HCT116 (cell line): ENCODE measurements around the gene UCP1. TPM values are rescaled to one million over a fixed set of nuclear protein-coding genes. Genes with fewer than 3 reads are reported as not detected.

Experiments
- ATAC-seq: fragments of 200-7000 bp; cut with Tn5 transposase; 2 replicates; pipeline ENCODE4 v1.9.1; 2020; ENCODE audit warnings: mild to moderate bottlenecking, moderate library complexity
- BruUV-seq: library from RNA; stranded (reverse); fragments of 400-500 nt; replicated peaks from 2 replicates; lab custom pipeline; 2021; lab: Mats Ljungman, UMichigan
- CTCF ChIA-PET: fragments of 300-600 bp; sonication (Branson Sonifier 250); formaldehyde crosslinking; loops from one replicate; lab custom pipeline; 2021; ENCODE audit warnings: antibody characterized with exemption; lab: Charles Lee
- POLR2A ChIA-PET: fragments of 300-600, 350-600 bp; sonication (Branson Sonifier 250); formaldehyde crosslinking; loops from one replicate; lab custom pipeline; 2021; ENCODE audit warnings: antibody characterized with exemption; lab: Charles Lee
- RAD21 ChIA-PET, 2 experiments: fragments of 300-600 bp; sonication (Branson Sonifier 250); formaldehyde crosslinking; loops; one replicate each; lab custom pipeline; 2023; ENCODE audit warnings: low total read pairs in 2 of 2; ENCODE audit not compliant: uncharacterized antibody in 2 of 2, unreplicated experiment in 2 of 2, low non-redundant PET in 1 of 2; lab: Charles Lee
- DNase-seq: peaks from one replicate; pipeline ENCODE4 v3.0.0-alpha.2; 2010; ENCODE audit warnings: low read depth, low spot score
- H2AFZ ChIP-seq: fragments of 200-600 bp; shearing (Covaris generic), sonication (generic); 2 replicates; pipeline ENCODE4 v1.6.1; 2017; ENCODE audit warnings: low read depth, mixed run types, mixed read lengths, antibody characterized with exemption, low read length; ENCODE audit not compliant: poor library complexity, severe bottlenecking
- H3K27ac ChIP-seq: 2 replicates; pipeline ENCODE4 v1.5.1; 2012; ENCODE audit warnings: low read depth, low read length
- H3K27me3 ChIP-seq: fragments of 200-600 bp; sonication (generic); 2 replicates; pipeline ENCODE4 v1.6.1; 2016; ENCODE audit warnings: mixed run types, low read length, mixed read lengths; ENCODE audit not compliant: insufficient read depth
- H3K36me3 ChIP-seq, 2 experiments: fragments of 200-500 bp in 1 of 2; fragments of 200-600 bp in 1 of 2; sonication (Bioruptor generic) in 1 of 2; sonication (generic) in 1 of 2; 2 replicates each; pipeline versions ENCODE4 v1.5.1 to v1.6.1; 2014 to 2016; ENCODE audit warnings: low read length in 2 of 2, inconsistent platforms in 1 of 2, mixed read lengths in 1 of 2, mixed run types in 1 of 2; ENCODE audit not compliant: insufficient read depth in 2 of 2, control insufficient read depth in 1 of 2
- H3K4me1 ChIP-seq, 2 experiments: fragments of 200-600 bp in 1 of 2; sonication (generic) in 1 of 2; 2 replicates each; pipeline versions ENCODE4 v1.5.1 to v1.6.1; 2012 to 2017; ENCODE audit warnings: low read length in 2 of 2, inconsistent platforms in 1 of 2, mild to moderate bottlenecking in 1 of 2, mixed read lengths in 1 of 2, mixed run types in 1 of 2, moderate library complexity in 1 of 2; ENCODE audit not compliant: insufficient read depth in 2 of 2, control insufficient read depth in 1 of 2
- H3K4me2 ChIP-seq: fragments of 200-600 bp; sonication (generic); 2 replicates; pipeline ENCODE4 v1.6.1; 2017; ENCODE audit warnings: mixed run types, low read length, mixed read lengths
- H3K4me3 ChIP-seq, 2 experiments: fragments of 200-600 bp in 1 of 2; sonication (generic) in 1 of 2; replicated peaks in 1 of 2; 2 replicates each; pipeline ENCODE4 v1.5.1; 2011 to 2016; ENCODE audit warnings: low read length in 2 of 2, control low read depth in 1 of 2, low read depth in 1 of 2, mild to moderate bottlenecking in 1 of 2, mixed read lengths in 1 of 2, mixed run types in 1 of 2
- H3K79me2 ChIP-seq: fragments of 200-600 bp; sonication (generic); 2 replicates; pipeline ENCODE4 v1.6.1; 2017; ENCODE audit warnings: mild to moderate bottlenecking, mixed run types, low read length, moderate library complexity, mixed read lengths; ENCODE audit not compliant: insufficient read depth
- H3K9ac ChIP-seq: fragments of 200-600 bp; sonication (generic); 2 replicates; pipeline ENCODE4 v1.6.1; 2016; ENCODE audit warnings: low read length, mixed read lengths
- H3K9me2 ChIP-seq: fragments of 200-600 bp; sonication (generic), shearing (Covaris generic); 2 replicates; pipeline ENCODE4 v1.6.1; 2017; ENCODE audit warnings: mixed run types, mild to moderate bottlenecking, moderate library complexity; ENCODE audit not compliant: insufficient read depth
- H3K9me3 ChIP-seq, 2 experiments: fragments of 200-500 bp in 1 of 2; fragments of 200-600 bp in 1 of 2; sonication (Bioruptor generic) in 1 of 2; sonication (generic) in 1 of 2; 2 replicates each; pipeline ENCODE4 v1.6.1; 2014 to 2017; ENCODE audit warnings: low read length in 2 of 2, mixed read lengths in 2 of 2, inconsistent platforms in 1 of 2, low read depth in 1 of 2, mild to moderate bottlenecking in 1 of 2, mixed run types in 1 of 2, moderate library complexity in 1 of 2; ENCODE audit not compliant: control insufficient read depth in 1 of 2, insufficient read depth in 1 of 2
- H4K20me1 ChIP-seq: fragments of 200-600 bp; sonication (generic), shearing (Covaris generic); 2 replicates; pipeline ENCODE4 v1.6.1; 2017; ENCODE audit warnings: mixed run types, mild to moderate bottlenecking, moderate library complexity; ENCODE audit not compliant: insufficient read depth
- ATF3 ChIP-seq: IDR thresholded peaks from 2 replicates; pipeline ENCODE4 v1.6.1; 2012
- CEBPB ChIP-seq: IDR thresholded peaks from 2 replicates; pipeline ENCODE4 v1.6.1; 2012; ENCODE audit warnings: low read depth
- EZH2 ChIP-seq: fragments of 200-600 bp; sonication (generic); IDR thresholded peaks from 2 replicates; pipeline ENCODE4 v1.6.1; 2017; ENCODE audit warnings: antibody characterized with exemption, mixed run types
- EZH2phosphoT487 ChIP-seq: fragments of 200-600 bp; IDR thresholded peaks from 2 replicates; pipeline ENCODE4 v1.6.1; 2018; ENCODE audit warnings: antibody characterized with exemption, borderline replicate concordance
- MAX ChIP-seq: IDR thresholded peaks from 2 replicates; pipeline ENCODE4 v1.6.1; 2012
- POLR2AphosphoS5 ChIP-seq: IDR thresholded peaks from 2 replicates; pipeline ENCODE4 v1.6.1; 2011; ENCODE audit warnings: mild to moderate bottlenecking, low read depth, low read length, moderate library complexity
- RAD21 ChIP-seq: IDR thresholded peaks from 2 replicates; pipeline ENCODE4 v1.6.1; 2012; ENCODE audit warnings: low read depth, mild to moderate bottlenecking
- SP1 ChIP-seq: IDR thresholded peaks from 2 replicates; pipeline ENCODE4 v1.6.1; 2012; ENCODE audit warnings: low read depth
- SRF ChIP-seq: IDR thresholded peaks from 2 replicates; pipeline ENCODE4 v1.6.1; 2012; ENCODE audit warnings: low read depth
- YY1 ChIP-seq: IDR thresholded peaks from 2 replicates; pipeline ENCODE4 v1.6.1; 2011; ENCODE audit warnings: low read length, low read depth, moderate library complexity, mild to moderate bottlenecking; ENCODE audit not compliant: insufficient replicate concordance; ENCODE audit errors: extremely low read depth
- ZNF274 ChIP-seq: fragments of 200-500 bp; sonication (Bioruptor generic); IDR thresholded peaks from 2 replicates; pipeline ENCODE4 v1.6.1; 2014; ENCODE audit warnings: mild to moderate bottlenecking, low read depth, low read length, inconsistent platforms
- intact Hi-C: fragments of 100-400 bp; cut with micrococcal nuclease; formaldehyde crosslinking; loops from 2 replicates; pipeline ENCODE4 v1.10.0; 2022
- total RNA-seq: library from RNA; stranded (reverse); gene quantifications from one replicate; pipeline ENCODE4 v1.2.1, GENCODE V29; 2021; ENCODE audit not compliant: unreplicated experiment

Gene UCP1
- total RNA-seq, 1 experiment from 2014 or later: not detected

GRCh38 chr4:140579278-140579677 is 10.5 kb upstream of the UCP1 start (continued):
- TF ChIP-seq RAD21: no peak

- ATAC-seq (no peak), DNase-seq (no peak)
- ChIA-PET CTCF (interaction anchor here (1.0 kb wide), 1 partner anchor 208 kb away, joined by 3 read pairs; no protein-coding TSS in a partner anchor), RAD21 (no interaction called here), POLR2A (no interaction called here)
- BruUV-seq: no TSS peak
- H4K20me1 ChIP-seq: no peaks in the 10 kb centered on the region
- no peak overlapping the region for H3K27ac ChIP-seq
- no peaks in the 10 kb centered on the region for H3K9me3 ChIP-seq
- H3K9me2 ChIP-seq: no peaks in the 10 kb centered on the region
- TF ChIP-seq ATF3: no peak
- no peak for TF ChIP-seq EZH2phosphoT487
- no peak for TF ChIP-seq SP1
- TF ChIP-seq EZH2: no peak
- TF ChIP-seq CEBPB: no peak
- TF ChIP-seq MAX: no peak
- no peak for TF ChIP-seq POLR2AphosphoS5
- TF ChIP-seq YY1: no peak
- no peak overlapping the region for H3K4me3 ChIP-seq
- no peaks in the 10 kb centered on the region for H3K27me3 ChIP-seq
- H3K4me1 ChIP-seq: no peaks in the 10 kb centered on the region
- intact Hi-C loops: no loop called here
- no peak overlapping the region for H3K9ac ChIP-seq
- H2AFZ ChIP-seq: no peak overlapping the region
- H3K36me3 ChIP-seq: no peaks in the 10 kb centered on the region
- no peaks in the 10 kb centered on the region for H3K79me2 ChIP-seq
- no peak overlapping the region for H3K4me2 ChIP-seq
Observed at GRCh38 chr4:140575489-140575888, 6.7 kb upstream of the UCP1 start.

- Histone ChIP-seq H3K27me3 (no peaks in the 10 kb centered on the region), H3K4me2 (no peak overlapping the region), H3K9ac (no peak overlapping the region), H4K20me1 (no peaks in the 10 kb centered on the region), H3K27ac (no peak overlapping the region), H3K79me2 (no peaks in the 10 kb centered on the region), H3K4me3 (no peak overlapping the region), H3K9me2 (no peaks in the 10 kb centered on the region), H3K9me3 (no peaks in the 10 kb centered on the region), H3K4me1 (no peaks in the 10 kb centered on the region), H2AFZ (no peak overlapping the region), H3K36me3 (no peaks in the 10 kb centered on the region)
- intact Hi-C loops: no loop called here
- POLR2A ChIA-PET: no interaction called here
- RAD21 ChIA-PET: no interaction called here
- DNase-seq (no peak), ATAC-seq (no peak)
- CTCF ChIA-PET: no interaction called here
- no TSS peak for BruUV-seq
- TF ChIP-seq ZNF274 (no peak), SRF (no peak)
Observed at GRCh38 chr4:140571620-140572019, 2.9 kb upstream of the UCP1 start.
